ENCODE results near the gene C1QL2.

C1QL2 gene

DNA sequence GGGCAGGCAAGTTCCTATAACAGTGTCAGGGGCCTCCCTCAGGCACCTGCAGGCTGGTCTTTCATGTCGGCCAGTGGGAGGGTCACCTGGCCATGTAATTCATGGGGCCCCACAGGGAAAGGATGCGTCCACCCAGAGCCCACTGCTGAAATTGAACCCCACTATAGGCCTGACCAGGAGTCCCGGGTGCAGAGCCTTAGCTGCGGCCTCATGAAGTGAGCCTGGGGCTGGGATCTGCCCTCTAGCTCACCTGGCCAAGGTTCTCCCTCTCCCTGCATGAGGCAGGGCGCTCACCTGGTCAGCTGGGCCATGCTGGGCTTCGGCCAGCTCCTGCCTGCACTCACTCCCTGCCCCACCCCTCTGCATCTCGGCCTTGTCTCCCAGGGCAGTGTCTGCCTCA is 41.1 kb downstream of the C1QL2 start:
- H3K4me3 ChIP-seq (ENCODE audit: low read length) = no peak overlapping the region
- DNase-seq (ENCODE audit: low read depth) = no peak
- no peak for TF ChIP-seq CTCF (IDR thresholded peaks at IDR 0.05; ENCODE audit: insufficient read depth, low read depth, low read length, missing control alignments)

- no peak for TF ChIP-seq CTCF (IDR thresholded peaks at IDR 0.05; ENCODE audit: insufficient read depth, low read depth, low read length, missing control alignments)
- no peak for DNase-seq (ENCODE audit: low read depth)
- no peak overlapping the region for H3K4me3 ChIP-seq (ENCODE audit: low read length)
Measured at GRCh38 chr2:119116411-119117295, 41.9 kb downstream of the C1QL2 start.

GRCh38 chr2:119114266-119114665 is 44.3 kb downstream of the C1QL2 start:
- no peak for DNase-seq (ENCODE audit: low read depth)
- no peak for TF ChIP-seq CTCF (IDR thresholded peaks at IDR 0.05; ENCODE audit: insufficient read depth, low read depth, low read length, missing control alignments)
- no peak overlapping the region for H3K4me3 ChIP-seq (ENCODE audit: low read length)

- no peak for TF ChIP-seq CTCF (IDR thresholded peaks at IDR 0.05; ENCODE audit: insufficient read depth, low read depth, low read length, missing control alignments)
- no peak for DNase-seq (ENCODE audit: low read depth)
Measured at GRCh38 chr2:119113489-119113770, 45.1 kb downstream of the C1QL2 start.

GRCh38 chr2:119112770-119113488 is 45.6 kb downstream of the C1QL2 start:
- DNase-seq (ENCODE audit: low read depth) = no peak
- H3K4me3 ChIP-seq (ENCODE audit: low read length) = no peak overlapping the region
- no peak for TF ChIP-seq CTCF (IDR thresholded peaks at IDR 0.05; ENCODE audit: insufficient read depth, low read depth, low read length, missing control alignments)

More at GRCh38 chr2:119113489-119113770, 45.1 kb downstream of the C1QL2 start:
- no peak overlapping the region for H3K4me3 ChIP-seq (ENCODE audit: low read length)

DNA sequence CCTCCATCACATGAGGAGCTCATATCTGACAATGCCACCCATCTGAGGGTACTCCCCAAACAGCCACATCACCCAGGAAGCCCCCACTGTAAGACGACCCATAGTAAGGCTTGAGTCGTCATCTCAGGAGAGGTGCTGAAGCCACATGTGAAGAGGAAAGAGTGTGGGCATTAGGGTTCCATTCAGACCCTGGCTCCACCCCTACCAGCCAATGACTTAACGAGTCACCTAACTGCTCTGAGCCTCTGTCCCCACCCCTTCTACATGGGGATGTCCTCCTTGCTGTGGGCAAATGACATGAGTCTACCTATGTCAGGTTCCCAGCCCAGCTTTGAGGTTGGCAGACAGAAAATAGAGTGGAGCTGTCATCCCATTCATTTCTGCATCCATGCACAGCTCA is 46.3 kb downstream of the C1QL2 start:
- no peak for TF ChIP-seq CTCF (IDR thresholded peaks at IDR 0.05; ENCODE audit: insufficient read depth, low read depth, low read length, missing control alignments)
- no peak for DNase-seq (ENCODE audit: low read depth)
- no peak overlapping the region for H3K4me3 ChIP-seq (ENCODE audit: low read length)
